ENCODE measurements around the gene FFAR2.
A peak's percentile ranks its signal among the peaks of the same experiment; 100 is the strongest.

FFAR2 gene

GRCh38 chr19:35438527-35438926 lies 9.5 kb upstream of the FFAR2 start:
- in situ Hi-C loops (cut with MboI; ENCODE audit: low sequenced_read_pairs, unreplicated experiment): no loop called here
- no peak for DNase-seq (ENCODE audit: low spot score)
- TF ChIP-seq CTCF (IDR thresholded peaks at IDR 0.05; ENCODE audit: borderline replicate concordance, control extremely low read depth, extremely low read depth, insufficient read depth, missing control alignments): no peak

GRCh38 chr19:35439921-35440320 lies 8.1 kb upstream of the FFAR2 start:
- DNase-seq (ENCODE audit: low spot score): no peak
- in situ Hi-C loops (cut with MboI; ENCODE audit: low sequenced_read_pairs, unreplicated experiment): no loop called here
- no peak for TF ChIP-seq CTCF (IDR thresholded peaks at IDR 0.05; ENCODE audit: borderline replicate concordance, control extremely low read depth, extremely low read depth, insufficient read depth, missing control alignments)

GRCh38 chr19:35442091-35442490 lies 6.0 kb upstream of the FFAR2 start:
- in situ Hi-C loops (cut with MboI; ENCODE audit: low sequenced_read_pairs, unreplicated experiment): no loop called here
- no peak for DNase-seq (ENCODE audit: low spot score)
- TF ChIP-seq CTCF (IDR thresholded peaks at IDR 0.05; ENCODE audit: borderline replicate concordance, control extremely low read depth, extremely low read depth, insufficient read depth, missing control alignments): no peak

- in situ Hi-C loops (cut with MboI; ENCODE audit: low sequenced_read_pairs, unreplicated experiment): no loop called here
- DNase-seq (ENCODE audit: low spot score): no peak
Measured at GRCh38 chr19:35444735-35445134, 3.3 kb upstream of the FFAR2 start.

GRCh38 chr19:35445826-35446593 lies 2.0 kb upstream of the FFAR2 start:
- in situ Hi-C loops (cut with MboI; ENCODE audit: low sequenced_read_pairs, unreplicated experiment): no loop called here
- TF ChIP-seq CTCF (IDR thresholded peaks at IDR 0.05; ENCODE audit: borderline replicate concordance, control extremely low read depth, extremely low read depth, insufficient read depth, missing control alignments): no peak
- peak; percentile 74 for DNase-seq (ENCODE audit: low spot score)

More at GRCh38 chr19:35444735-35445134, 3.3 kb upstream of the FFAR2 start:
- TF ChIP-seq CTCF (IDR thresholded peaks at IDR 0.05; ENCODE audit: borderline replicate concordance, control extremely low read depth, extremely low read depth, insufficient read depth, missing control alignments): no peak

GRCh38 chr19:35449359-35450043 lies 1.4 kb downstream of the FFAR2 start:
- no peak for TF ChIP-seq CTCF (IDR thresholded peaks at IDR 0.05; ENCODE audit: borderline replicate concordance, control extremely low read depth, extremely low read depth, insufficient read depth, missing control alignments)
- in situ Hi-C loops (cut with MboI; ENCODE audit: low sequenced_read_pairs, unreplicated experiment): no loop called here
- no peak for DNase-seq (ENCODE audit: low spot score)
